HG03354 (cell line): Measurements from ENCODE around the gene CFDP1.

Experiments
- ATAC-seq: cut with Tn5 transposase; IDR thresholded peaks from one replicate; pipeline ENCODE4 v1.9.1; 2021; ENCODE audit warnings: mild to moderate bottlenecking; ENCODE audit not compliant: unreplicated experiment, poor library complexity, severe bottlenecking

The CFDP1 gene

DNA sequence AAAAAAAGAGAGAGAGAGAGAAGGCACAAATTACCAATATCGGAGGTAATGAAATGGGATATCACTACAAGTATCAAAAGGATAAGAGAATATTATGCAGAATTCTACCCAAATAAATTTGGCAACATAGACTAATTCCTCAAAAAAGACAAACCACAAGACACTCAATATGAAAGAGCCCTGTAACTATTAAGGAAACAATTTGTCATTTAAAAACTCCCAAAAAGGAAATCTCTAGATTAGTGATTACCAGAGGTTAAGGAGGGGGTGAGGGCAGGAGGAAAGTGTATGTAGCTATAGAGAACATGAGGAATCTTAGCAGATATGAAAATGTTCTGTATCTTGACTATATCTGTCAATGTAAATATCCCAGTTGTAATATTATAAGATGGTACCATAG lies 54.0 kb downstream of the CFDP1 start:
- peak; percentile 51 for ATAC-seq

DNA sequence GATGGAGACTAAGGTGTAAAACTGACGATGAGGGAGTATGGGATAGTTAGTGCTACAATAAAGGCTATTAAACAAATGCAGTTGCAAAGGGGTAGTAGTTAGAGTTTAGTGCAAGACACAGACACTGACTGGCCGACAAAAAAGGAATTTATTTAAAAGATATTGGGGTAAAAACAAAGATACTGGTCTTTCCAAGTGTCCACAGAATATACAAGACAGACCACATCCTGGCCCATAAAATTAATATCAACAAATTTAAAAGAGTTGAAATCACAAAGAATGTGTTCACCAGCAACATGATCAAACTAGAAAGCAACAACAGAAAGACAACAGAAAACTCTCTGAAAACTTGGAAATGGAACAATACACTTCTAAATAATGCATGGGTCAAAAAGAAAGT lies 54.7 kb downstream of the CFDP1 start:
- no peak for ATAC-seq

DNA sequence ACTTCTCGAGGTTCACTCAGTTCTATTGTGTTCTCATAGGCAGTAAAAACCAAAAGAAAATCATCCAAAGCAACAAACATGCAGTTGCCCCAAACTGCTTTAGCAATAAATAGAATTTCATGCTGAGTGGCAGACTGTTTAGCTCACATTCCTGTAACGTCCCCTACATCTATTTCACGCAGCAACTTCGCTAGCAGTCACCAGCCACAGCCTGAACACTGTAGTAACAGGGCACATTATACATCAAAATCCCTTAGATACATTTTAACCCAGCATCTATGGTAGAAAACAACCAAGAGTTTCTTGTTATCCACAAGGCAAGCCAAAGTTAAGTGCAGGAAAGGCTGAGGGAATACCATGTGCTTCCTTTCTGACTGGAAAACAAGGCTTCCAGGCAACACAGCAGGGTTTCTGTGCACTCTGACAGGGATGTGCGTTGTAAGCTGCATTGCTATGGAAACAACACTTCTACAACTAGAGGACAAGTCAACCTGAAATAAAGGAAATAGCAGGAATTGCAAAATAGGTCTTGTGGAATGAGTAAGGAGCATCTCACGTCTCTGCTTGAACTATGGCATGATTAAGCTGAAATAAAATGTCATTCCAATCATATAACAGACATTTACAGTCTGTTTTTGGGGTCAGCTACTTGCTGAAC lies 55.4 kb downstream of the CFDP1 start:
- no peak for ATAC-seq

DNA sequence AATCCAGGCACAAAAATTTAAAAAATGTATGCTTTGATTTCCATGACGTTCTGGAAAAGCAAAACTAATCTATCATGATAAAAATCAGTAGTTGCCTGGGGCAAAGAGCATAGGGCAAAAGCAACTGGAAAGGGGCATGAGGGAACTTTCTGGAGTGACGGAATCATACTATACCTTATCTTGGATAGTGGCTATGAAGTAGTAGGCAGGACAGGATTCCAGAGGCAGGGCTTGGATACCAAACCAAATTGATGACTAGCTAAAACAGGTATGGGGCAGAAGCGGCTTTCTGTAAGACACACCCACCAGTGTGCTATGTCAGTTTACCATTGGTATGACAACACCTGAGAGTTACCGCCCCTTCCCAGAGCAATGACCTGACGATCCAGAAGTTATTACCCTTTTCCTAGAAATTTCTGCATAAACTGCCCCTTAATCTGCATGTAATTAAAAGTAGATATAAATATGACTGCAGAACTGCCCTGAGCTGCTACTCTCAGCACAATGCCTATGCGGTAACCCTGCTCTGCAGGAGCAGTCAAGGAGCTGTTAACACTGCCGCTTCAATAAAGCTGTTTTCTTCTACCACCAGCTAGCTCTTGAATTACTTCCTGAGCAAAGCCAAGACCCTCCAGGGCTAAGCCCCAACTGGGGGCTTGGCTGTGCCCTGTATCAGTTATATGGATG lies 56.7 kb downstream of the CFDP1 start:
- ATAC-seq = no peak

DNA sequence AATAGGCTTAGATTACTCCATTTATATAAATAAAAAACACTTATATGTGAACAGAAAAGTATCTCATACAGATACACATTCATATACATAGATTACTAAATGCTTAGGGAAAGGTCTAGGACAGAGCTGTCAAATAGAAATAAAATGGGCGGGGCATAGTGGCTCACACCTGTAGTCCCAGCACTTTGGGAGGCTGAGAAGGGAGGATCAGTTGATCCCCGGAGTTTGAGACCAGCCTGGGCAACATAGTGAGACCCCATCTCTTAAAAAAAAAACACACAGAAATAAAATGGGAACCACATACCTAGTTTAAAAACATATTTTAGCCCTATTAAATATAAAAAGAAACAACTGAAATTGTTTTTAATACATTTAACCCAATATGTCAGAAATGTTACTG lies 58.9 kb downstream of the CFDP1 start:
- no peak for ATAC-seq

DNA sequence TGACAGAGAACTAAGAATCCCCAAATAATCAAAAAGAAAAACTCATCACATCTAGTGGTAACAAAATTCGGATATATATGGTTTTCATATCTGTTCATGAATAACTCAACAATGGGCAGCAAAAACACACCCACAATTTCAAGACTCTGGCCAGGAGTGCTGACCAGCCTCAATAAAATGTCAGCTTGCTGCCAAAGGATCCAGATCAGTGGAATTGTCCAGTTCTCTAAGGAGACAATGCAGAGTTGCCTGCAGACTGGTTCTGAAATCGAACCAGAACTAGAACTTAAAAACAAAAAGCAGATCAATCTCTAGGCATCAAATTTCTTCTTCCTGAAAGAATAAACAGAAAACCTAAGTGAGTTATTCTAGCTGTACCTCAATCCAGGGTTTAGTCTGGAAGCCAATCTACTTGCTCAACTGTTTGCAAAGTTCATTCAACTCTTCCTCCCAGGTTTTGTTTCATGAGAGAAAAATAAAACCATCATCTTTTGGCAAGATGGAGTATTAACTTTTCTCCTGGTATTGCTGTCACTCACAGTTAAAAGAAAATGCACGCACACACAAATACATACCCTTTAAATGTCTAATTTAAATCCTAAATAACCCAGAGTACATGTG lies 61.0 kb downstream of the CFDP1 start:
- ATAC-seq = no peak

DNA sequence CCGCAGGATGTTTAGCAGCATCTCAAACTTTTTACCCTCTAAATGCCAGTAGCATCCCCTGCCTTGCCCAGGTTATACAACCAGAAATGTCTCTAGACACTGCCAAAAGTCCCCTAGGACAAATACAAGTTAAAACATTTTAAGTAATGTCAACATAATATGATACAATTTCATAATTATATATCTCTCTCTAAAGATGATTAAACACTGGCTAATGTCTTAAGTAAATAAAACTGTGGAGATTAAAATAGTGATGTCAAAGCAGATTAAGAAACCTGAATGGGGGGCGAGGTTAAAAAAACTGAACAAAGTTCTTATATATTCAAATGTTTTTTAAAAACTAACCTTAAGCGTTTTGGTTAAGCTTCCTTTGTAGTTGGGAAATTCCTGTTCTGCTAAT lies 62.1 kb downstream of the CFDP1 start:
- no peak for ATAC-seq

DNA sequence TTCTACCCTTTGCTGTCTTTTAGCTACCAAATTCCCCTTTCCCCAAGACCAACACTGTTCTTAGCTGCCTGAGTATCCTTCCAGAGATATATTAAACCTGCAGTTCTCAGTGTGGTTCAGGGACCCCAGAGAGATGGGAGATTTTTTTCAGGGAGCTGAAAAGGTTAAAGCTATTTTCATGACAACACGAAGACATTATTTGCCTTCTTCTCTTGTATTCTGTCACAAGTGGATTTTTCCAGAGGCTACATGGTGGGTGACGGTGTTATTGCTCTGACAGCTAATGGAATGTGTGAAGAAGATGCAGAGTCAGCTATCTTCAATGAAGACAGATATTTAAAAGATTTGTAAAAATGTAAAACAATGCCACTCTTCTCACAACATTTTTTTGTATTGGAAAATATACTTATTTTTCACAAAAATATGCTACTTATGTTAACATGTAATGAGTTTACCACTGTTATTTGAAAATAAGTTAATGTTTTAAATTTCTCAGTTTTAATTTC lies 69.0 kb downstream of the CFDP1 start:
- no peak for ATAC-seq

DNA sequence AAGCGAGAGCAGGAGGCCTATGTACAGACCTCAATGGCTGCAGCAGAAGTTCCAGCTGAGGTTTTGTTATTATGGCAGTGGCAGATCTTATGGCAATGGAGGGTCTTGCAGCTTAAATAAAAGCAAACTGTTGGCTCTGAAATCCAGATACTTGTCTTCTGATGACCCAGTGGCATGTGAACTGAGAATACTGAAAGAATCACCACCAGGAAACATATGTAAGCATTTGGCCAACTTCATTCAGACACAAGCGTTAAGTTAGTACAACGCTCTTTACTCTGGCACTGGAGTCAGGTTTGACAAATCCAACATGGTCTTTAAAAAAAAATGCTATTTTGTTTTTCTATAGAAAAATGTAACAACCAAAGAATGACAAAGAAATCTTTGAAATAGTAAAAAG lies 70.5 kb downstream of the CFDP1 start:
- ATAC-seq = no peak

DNA sequence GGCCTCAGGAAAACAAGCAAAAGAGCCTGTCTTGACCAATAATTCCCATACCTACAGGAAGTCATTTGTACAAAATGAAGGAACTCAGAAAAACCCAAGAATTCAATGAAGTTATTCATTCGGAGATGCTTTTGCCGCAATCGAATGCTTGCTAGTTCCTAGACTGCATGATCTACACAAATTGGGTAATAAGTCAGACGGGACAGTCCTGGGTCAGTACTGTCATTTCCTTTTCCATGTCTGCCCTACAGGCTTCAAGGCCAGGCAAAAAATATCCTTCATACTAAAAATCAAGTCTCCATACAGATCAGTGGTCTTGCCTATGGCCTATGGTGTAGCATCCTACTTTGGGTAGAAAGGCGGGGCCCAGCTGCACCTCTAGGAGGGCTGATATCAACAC lies 71.4 kb downstream of the CFDP1 start:
- no peak for ATAC-seq

DNA sequence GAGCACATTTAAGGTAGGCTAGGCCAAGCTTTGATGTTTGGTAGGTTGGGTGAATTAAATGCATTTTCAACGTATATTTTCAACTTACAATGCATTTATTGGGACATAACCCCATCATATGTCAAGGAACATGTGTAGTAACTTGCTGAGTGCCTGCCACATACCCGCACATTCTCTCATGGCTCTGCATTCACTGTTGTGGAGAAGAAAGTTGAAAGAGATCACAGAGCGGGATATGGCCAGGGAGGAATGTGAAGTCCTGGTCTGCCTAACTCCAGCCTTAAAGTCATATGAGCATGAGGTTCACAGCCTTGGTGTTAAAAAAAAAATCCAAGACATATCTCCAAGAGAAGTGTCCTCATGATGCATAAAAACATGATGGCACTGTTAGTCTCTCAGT lies 79.1 kb downstream of the CFDP1 start:
- ATAC-seq = no peak

DNA sequence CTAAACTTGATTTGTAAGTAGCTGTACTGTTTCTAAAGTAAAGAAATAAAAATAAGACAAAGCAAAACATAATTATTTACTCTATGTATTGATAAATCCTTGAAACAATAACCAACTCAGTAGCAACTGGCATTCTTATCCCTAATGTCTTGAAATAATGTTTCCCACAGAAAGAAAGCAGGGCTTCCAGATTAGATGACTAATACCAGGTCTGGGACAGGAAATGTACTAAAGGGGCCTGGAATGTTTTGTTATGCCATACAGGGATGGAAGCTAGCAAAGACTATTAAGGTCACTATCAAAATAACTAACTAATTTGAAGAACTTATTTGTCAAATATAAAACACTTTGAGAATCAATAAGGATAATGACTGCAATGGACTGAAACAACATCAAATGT lies 82.1 kb downstream of the CFDP1 start:
- no peak for ATAC-seq

DNA sequence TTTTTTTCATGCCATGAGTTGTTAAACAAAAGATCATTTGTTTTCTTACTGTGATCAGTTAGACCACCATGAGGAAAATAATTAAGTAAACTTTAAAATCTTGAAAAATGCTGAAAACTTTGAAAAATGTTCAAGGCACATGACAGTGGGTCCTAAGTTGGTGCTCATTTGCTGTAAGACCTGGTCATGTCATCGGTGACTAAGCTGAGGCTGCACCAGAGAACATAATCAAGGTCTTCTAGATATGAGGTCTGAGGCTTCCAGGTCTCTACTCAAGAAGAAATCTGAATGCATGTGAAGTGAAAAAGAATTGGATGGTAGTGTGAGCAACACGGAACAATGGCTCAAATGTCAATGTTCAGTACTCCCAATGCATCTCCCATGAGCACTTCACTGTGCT lies 87.6 kb downstream of the CFDP1 start:
- no peak for ATAC-seq

DNA sequence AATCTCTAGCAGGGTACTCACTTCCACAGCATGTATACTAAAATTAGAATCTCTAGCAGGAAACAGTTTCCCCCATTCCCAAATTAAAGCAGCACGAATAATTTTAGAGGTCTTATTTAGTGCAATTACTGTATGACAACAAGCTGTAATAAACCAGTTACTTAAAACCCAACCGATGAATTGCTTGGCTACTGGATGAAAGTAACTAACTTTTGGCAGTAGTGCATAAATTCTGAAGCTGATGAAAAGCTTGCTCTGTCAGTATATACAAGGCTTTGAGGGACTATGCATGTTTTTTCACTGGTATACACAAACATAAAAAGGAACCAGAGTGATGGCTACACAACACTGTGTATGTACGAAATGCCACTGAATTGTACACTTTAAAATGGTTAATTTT lies 89.4 kb downstream of the CFDP1 start:
- no peak for ATAC-seq

DNA sequence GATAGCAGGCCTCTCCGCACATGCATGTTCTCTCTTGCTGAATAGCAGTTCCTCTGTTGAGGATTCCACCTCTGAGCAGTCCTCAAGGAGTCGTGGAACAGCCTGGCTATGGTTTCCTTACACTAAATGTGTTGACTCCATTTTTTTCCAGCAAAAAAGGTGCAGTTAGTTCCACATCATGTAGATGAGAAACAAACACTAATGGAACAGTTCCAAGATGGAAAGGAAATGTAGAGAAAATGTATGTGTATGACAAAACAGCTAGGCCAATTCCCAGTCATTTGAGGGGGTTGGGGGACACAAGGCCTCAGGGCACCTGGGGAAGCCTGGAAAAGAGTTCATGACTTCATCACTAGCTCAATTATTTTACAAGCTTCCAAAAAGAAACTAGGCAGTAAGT lies 90.0 kb downstream of the CFDP1 start:
- ATAC-seq = no peak

DNA sequence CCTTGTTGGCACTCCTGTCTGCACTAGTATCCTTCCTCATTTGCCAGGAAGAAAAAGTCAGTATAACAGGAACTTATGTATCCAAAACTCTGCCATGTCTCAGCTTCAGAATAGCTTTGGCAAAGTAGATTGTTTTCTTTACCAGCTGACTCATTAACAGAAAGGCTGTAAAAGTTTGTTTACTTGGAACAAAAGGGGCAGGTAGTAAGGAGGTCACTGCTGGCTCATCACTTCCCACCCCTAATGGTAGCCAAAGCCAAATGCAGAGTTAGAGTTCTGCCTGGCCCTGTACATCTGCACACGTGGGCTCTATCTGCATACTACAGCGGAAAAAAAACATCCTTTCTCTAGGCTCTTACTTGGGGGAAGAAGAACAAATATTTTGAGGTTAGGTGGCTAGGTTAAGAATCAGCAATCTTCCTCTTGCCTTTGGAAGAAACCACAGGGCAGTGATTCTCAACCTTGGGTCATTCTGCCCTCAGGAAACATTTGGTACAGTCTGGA lies 90.9 kb downstream of the CFDP1 start:
- ATAC-seq = no peak

DNA sequence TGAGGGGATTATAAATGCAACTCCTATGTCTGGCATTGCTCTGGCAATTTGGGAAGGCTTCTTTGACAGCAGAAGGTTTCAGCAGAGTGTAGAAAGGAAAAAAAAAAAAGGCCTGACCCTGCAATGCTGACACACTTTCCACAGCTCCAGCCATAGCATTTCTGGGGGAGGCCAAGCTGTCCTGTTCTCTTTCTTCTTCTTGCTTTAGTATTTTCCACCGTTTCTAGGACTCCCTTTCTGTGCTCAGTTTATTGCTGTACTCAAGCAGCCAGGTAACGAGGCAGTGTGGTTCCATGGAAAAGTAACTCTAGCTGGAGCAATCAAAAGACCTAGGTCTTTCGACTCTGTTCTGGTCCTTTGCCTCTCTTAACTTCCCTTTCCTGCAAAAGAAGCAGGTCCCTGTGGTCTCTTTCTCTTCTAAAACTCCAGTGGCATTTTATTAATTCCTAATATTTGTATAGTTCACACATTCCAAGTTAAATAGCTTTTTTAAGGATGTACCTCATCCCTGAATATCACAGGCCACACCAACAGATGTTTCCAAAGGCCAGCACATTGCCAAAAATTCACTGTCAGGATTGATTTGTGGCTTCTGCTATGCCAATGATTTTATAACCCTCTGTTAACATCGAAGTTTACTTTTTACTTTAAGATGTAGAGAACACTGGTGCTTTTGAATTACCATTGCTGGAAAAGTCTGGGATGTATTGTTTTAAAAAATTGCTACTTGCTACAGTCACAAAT lies 91.6 kb downstream of the CFDP1 start:
- ATAC-seq = no peak

DNA sequence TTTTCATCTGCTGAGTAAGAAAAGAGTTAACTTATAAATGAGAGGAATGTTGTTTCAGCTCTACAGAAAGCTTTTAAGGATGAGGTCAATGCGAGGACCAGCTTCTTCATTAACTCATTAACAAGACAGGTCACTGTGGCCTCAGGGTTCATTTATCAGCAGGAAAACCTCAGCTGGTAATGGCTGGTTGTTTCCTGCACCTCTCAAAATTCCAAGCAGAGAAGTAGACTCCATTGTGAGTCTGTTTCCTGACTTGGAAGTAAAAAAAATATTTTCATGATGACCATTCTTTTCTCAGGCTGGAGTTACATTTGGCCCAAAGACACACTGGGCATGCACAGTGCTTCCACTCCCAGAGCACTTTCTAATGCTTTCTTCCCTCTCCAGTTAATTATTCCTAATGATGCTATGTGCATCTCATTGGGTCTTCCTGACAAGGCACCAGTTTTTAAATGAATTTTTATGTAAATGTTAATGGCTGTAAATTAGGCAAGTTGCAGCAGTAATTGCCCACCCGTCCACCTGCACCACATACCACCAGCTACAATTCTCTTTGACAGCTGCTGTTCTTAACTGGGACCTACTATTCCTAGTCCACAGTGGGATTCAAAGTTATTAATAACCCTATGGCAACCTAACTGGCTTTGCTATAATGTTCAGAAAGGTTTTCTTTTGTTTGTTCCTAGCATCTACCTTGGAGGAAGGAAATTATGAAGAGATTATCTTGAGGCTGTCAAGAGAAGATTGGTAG lies 92.4 kb downstream of the CFDP1 start:
- no peak for ATAC-seq

DNA sequence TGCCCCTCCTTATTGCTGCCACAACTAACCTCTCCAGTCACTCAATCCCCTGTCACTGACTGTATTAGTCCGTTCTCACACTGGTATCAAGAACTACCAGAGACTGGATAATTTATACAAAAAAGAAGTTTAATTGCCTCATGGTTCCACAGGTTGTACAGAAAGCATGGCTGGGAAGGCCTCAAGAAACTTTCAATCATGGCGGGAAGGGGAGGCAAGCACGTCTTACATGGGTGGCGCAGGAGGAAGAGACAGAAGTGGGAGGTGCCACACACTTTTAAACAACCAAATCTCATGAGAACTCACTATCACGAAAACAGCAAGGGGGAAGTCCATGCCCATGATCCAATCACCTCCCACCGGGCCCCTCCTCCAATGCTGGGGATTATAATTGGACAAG lies 95.9 kb downstream of the CFDP1 start:
- no peak for ATAC-seq

DNA sequence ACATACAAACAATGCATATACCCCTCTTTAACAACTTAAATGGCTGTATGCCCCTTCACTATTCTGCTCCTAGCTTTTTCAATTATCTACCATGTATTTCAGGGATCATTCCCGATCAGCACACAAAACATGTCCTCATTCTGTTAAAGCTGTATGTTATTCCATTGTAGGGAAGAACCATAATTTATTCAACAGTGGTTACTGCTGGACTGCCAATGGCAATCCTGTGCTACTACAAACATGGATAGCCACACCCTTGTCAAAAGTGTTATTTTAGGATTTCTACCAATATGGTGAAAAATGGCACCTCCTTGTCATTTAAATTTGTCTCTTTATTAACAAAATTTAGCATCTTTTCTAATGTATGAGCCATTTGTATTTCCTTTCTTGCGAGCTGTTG lies 96.8 kb downstream of the CFDP1 start:
- no peak for ATAC-seq
